PFSK-1 (cell line): ENCODE measurements around the gene HLF.

Experiments used
- FOXP2 ChIP-seq: optimal IDR thresholded peaks from 2 replicates; pipeline ENCODE3; 2011; ENCODE audit warnings: borderline replicate concordance, control low read depth, inconsistent platforms; ENCODE audit not compliant: insufficient read depth; ENCODE audit errors: extremely low read length, extremely low read depth
- POLR2AphosphoS5 ChIP-seq: IDR thresholded peaks from 2 replicates; pipeline ENCODE4 v1.6.1; 2012; ENCODE audit warnings: low read depth, mild to moderate bottlenecking, control low read depth, low read length, moderate library complexity
- REST ChIP-seq, 2 experiments: IDR thresholded peaks; 2 replicates each; pipeline versions ENCODE4 v1.6.1 to v1.8.0; 2011 to 2012; ENCODE audit warnings: low read depth in 2 of 2, low read length in 2 of 2, control low read depth in 1 of 2, inconsistent platforms in 1 of 2, mild to moderate bottlenecking in 1 of 2, moderate library complexity in 1 of 2; ENCODE audit not compliant: insufficient read depth in 1 of 2
- SIN3A ChIP-seq: IDR thresholded peaks from 2 replicates; pipeline ENCODE4 v1.6.1; 2012; ENCODE audit warnings: mild to moderate bottlenecking, low read length, moderate library complexity, borderline replicate concordance; ENCODE audit not compliant: insufficient read depth
- TAF1 ChIP-seq: IDR thresholded peaks from 2 replicates; pipeline ENCODE4 v1.6.1; 2012; ENCODE audit warnings: low read length, control low read depth, borderline replicate concordance; ENCODE audit not compliant: insufficient read depth

Gene HLF

GRCh38 chr17:55314784-55315491, 50.2 kb downstream of the HLF start:
- no peak for TF ChIP-seq POLR2AphosphoS5
- no peak for TF ChIP-seq REST (IDR thresholded peaks at IDR 0.05; ENCODE audit: insufficient read depth in 1 of 2, low read depth in 2 of 2, low read length in 2 of 2)
- no peak for TF ChIP-seq SIN3A
- no peak for TF ChIP-seq TAF1
- TF ChIP-seq FOXP2 = no peak

- TF ChIP-seq TAF1 = no peak
Observed at GRCh38 chr17:55316499-55316898, 51.7 kb downstream of the HLF start.

GRCh38 chr17:55317284-55317683, 52.5 kb downstream of the HLF start:
- TF ChIP-seq REST (IDR thresholded peaks at IDR 0.05; ENCODE audit: insufficient read depth in 1 of 2, low read depth in 2 of 2, low read length in 2 of 2) (no peak), FOXP2 (no peak), TAF1 (no peak), SIN3A (no peak), POLR2AphosphoS5 (no peak)

GRCh38 chr17:55318081-55318480, 53.3 kb downstream of the HLF start:
- TF ChIP-seq TAF1 (no peak), POLR2AphosphoS5 (no peak), REST (IDR thresholded peaks at IDR 0.05; ENCODE audit: insufficient read depth in 1 of 2, low read depth in 2 of 2, low read length in 2 of 2) (no peak), FOXP2 (no peak), SIN3A (no peak)

GRCh38 chr17:55318715-55319487, 54.1 kb downstream of the HLF start:
- TF ChIP-seq FOXP2 = no peak
- no peak for TF ChIP-seq TAF1
- TF ChIP-seq POLR2AphosphoS5 = no peak
- TF ChIP-seq REST (IDR thresholded peaks at IDR 0.05; ENCODE audit: insufficient read depth in 1 of 2, low read depth in 2 of 2, low read length in 2 of 2) = no peak
- no peak for TF ChIP-seq SIN3A
